K562 (cell line): Measurements from ENCODE around the gene VPS35L. TPM values are rescaled to one million over a fixed set of nuclear protein-coding genes. Genes with fewer than 3 reads are reported as not detected.

Experiments
- CTCFL ChIP-seq: IDR thresholded peaks from 2 replicates; pipeline ENCODE4 v1.6.1; 2011; ENCODE audit warnings: borderline replicate concordance, low read depth, mild to moderate bottlenecking, moderate library complexity, low read length; ENCODE audit not compliant: insufficient read depth, poor library complexity, severe bottlenecking
- KHSRP ChIP-seq: fragments of 450-650 bp; IDR thresholded peaks from 2 replicates; pipeline ENCODE4 v1.6.1; 2017
- MCM3 ChIP-seq: fragments of 450-650 bp; IDR thresholded peaks from 2 replicates; pipeline ENCODE4 v1.6.1; 2016
- MXI1 ChIP-seq: IDR thresholded peaks from 2 replicates; pipeline ENCODE4 v1.6.1; 2011; ENCODE audit warnings: low read depth, mild to moderate bottlenecking, improper control_type of control experiment, low read length
- NCOA2 ChIP-seq, 2 experiments: fragments of 450-650 bp; IDR thresholded peaks; 2 replicates each; pipeline ENCODE4 v1.6.1; 2018; ENCODE audit warnings: mild to moderate bottlenecking in 2 of 2, moderate library complexity in 1 of 2; ENCODE audit not compliant: partially characterized antibody in 2 of 2
- NONO ChIP-seq, 2 experiments: fragments of 200-400 bp in 1 of 2; fragments of 450-650 bp in 1 of 2; formaldehyde crosslinking in 1 of 2; IDR thresholded peaks; 2 replicates each; pipeline ENCODE4 v1.6.1; 2017; ENCODE audit warnings: low read depth in 2 of 2, mild to moderate bottlenecking in 2 of 2, moderate library complexity in 2 of 2, low read length in 1 of 2
- SAP30 ChIP-seq: fragments of 200-600 bp; sonication (generic); IDR thresholded peaks from 2 replicates; pipeline ENCODE4 v1.6.1; 2012; ENCODE audit warnings: borderline replicate concordance, low read depth, mild to moderate bottlenecking, moderate library complexity, low read length, control low read depth, inconsistent platforms; ENCODE audit not compliant: insufficient read depth, poor library complexity, severe bottlenecking
- TEAD1 ChIP-seq, 2 experiments: fragments of 450-650 bp in 1 of 2; sonication (generic) in 1 of 2; formaldehyde crosslinking; IDR thresholded peaks; 2 replicates each; pipeline versions ENCODE4 v1.4.0 to v1.8.0; 2020 to 2022; ENCODE audit warnings: mild to moderate bottlenecking in 2 of 2, missing genetic modification reagents in 1 of 2
- ZBTB1 ChIP-seq: sonication (generic); formaldehyde crosslinking; IDR thresholded peaks from 2 replicates; pipeline ENCODE4 v1.8.1; 2023; ENCODE audit warnings: missing genetic modification reagents, low read depth, mild to moderate bottlenecking, borderline replicate concordance
- ZNF274 ChIP-seq: IDR thresholded peaks from 2 replicates; pipeline ENCODE4 v1.6.1; 2011; ENCODE audit warnings: low read depth, mild to moderate bottlenecking, low read length, moderate library complexity, borderline replicate concordance
- ZNF76 ChIP-seq: fragments of 250-450 bp; sonication (Bioruptor Pico); IDR thresholded peaks from 2 replicates; pipeline ENCODE4 v1.4.0; 2020; ENCODE audit warnings: mild to moderate bottlenecking, moderate library complexity, borderline replicate concordance
- polyA plus RNA-seq, 8 experiments: library from polyadenylated mRNA; depleted of rRNA in 4 of 8; stranded (reverse) in 5 of 8; unstranded in 3 of 8; fragments of >200 nt; fragmentation: Nextera tagmentation in 2 of 8; fragmentation: Illumina TruSeq in 1 of 8; extraction: Ambion mirVana in 2 of 8; extraction: Trizol in 1 of 8; gene quantifications; 2 replicates each; pipeline versions ENCODE4 v1.2.1 to v1.2.3, GENCODE V29; 2011 to 2014; ENCODE audit warnings: inconsistent platforms in 1 of 8, missing spikeins in 1 of 8
- total RNA-seq, 7 experiments: library from RNA; depleted of rRNA in 6 of 7; stranded (reverse); fragments of >200 nt in 6 of 7; fragmentation: Illumina TruSeq in 2 of 7; extraction: Trizol in 2 of 7; gene quantifications; 2 replicates each; pipeline versions ENCODE4 v1.2.1 to v1.2.3, GENCODE V29; 2011 to 2021; ENCODE audit warnings: low replicate concordance in 1 of 7

The VPS35L gene
- total and polyA plus RNA-seq, 9 of the 15 experiments (the other 6 are each of a cell fraction or from before 2014, with no cell fraction given), result 10.2 to 30.4 (median 20.1) TPM

GRCh38 chr16:19512297-19512696 is 43.2 kb upstream of the VPS35L start (continued):
- TF ChIP-seq CTCFL (no peak), SAP30 (no peak), MCM3 (no peak), NONO (IDR thresholded peaks at IDR 0.05; ENCODE audit: low read depth in 2 of 2, low read length in 1 of 2) (no peak), TEAD1 (CRISPR knock-in tag; IDR thresholded peaks at IDR 0.05) (no peak), MXI1 (no peak), ZNF274 (no peak), ZBTB1 (CRISPR knock-in tag) (no peak), KHSRP (no peak), NCOA2 (IDR thresholded peaks at IDR 0.05; ENCODE audit: partially characterized antibody in 2 of 2) (no peak), ZNF76 (CRISPR knock-in tag) (no peak)
- TF ChIP-seq, all 486 proteins: peak for 0
